Vagina (tissue), 2 donors: Measurements from ENCODE around the gene KRTAP10-4.

Experiments used
- POLR2A ChIP-seq, 2 donors: fragments of 450-650 bp; IDR thresholded peaks; one replicate each; pipeline ENCODE4 v1.6.1; 2017; ENCODE audit warnings: antibody characterized with exemption in 2 of 2, mild to moderate bottlenecking in 2 of 2, moderate library complexity in 2 of 2
- POLR2AphosphoS5 ChIP-seq, 2 donors: sonication (generic); formaldehyde crosslinking; IDR thresholded peaks; one replicate each; pipeline ENCODE4 v1.9.0; 2017; ENCODE audit warnings: antibody characterized with exemption in 2 of 2, mild to moderate bottlenecking in 2 of 2, low read depth in 1 of 2; ENCODE audit not compliant: insufficient read depth in 1 of 2
- TF ChIP-seq, protein P1 (sequence below), 3 experiments: fragments of 450-650 bp in 2 of 3; fragments of 200-600 bp in 1 of 3; sonication (generic) in 1 of 3; IDR thresholded peaks; one replicate each; pipeline ENCODE4 v1.5.1; 2017 to 2019; ENCODE audit warnings: antibody characterized with exemption in 3 of 3, mild to moderate bottlenecking in 2 of 3, moderate library complexity in 2 of 3

DNA sequence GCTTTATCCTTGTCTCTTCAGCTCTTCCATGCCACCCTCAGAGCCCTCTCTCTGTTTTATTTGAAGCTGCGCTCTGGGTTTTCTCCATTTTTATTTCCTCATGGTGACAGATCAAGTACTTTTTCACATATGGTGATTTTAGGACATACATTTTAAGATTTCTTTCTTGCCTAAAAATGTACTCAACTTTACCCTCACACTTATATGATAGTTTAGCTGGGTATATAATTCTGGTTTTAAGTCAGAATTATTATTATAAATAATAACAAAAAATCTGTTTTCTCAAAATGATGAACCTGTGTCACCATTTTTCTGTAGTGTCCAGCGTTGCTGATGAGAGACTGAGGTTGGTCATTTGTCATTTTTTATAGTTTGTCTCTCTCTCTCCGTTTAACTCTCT lies 7.6 kb downstream of the KRTAP10-4 start:
- TF ChIP-seq POLR2AphosphoS5 (IDR thresholded peaks at IDR 0.05; ENCODE audit: insufficient read depth in 1 of 2, low read depth in 1 of 2) (no peak), POLR2A (IDR thresholded peaks at IDR 0.05) (no peak)
- TF ChIP-seq, protein P1, sequence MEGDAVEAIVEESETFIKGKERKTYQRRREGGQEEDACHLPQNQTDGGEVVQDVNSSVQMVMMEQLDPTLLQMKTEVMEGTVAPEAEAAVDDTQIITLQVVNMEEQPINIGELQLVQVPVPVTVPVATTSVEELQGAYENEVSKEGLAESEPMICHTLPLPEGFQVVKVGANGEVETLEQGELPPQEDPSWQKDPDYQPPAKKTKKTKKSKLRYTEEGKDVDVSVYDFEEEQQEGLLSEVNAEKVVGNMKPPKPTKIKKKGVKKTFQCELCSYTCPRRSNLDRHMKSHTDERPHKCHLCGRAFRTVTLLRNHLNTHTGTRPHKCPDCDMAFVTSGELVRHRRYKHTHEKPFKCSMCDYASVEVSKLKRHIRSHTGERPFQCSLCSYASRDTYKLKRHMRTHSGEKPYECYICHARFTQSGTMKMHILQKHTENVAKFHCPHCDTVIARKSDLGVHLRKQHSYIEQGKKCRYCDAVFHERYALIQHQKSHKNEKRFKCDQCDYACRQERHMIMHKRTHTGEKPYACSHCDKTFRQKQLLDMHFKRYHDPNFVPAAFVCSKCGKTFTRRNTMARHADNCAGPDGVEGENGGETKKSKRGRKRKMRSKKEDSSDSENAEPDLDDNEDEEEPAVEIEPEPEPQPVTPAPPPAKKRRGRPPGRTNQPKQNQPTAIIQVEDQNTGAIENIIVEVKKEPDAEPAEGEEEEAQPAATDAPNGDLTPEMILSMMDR (IDR thresholded peaks at IDR 0.05): no peak
